ENCODE results near the gene AKT1.
A peak's percentile ranks its signal among the peaks of the same experiment; 100 is the strongest.

AKT1 gene

DNA sequence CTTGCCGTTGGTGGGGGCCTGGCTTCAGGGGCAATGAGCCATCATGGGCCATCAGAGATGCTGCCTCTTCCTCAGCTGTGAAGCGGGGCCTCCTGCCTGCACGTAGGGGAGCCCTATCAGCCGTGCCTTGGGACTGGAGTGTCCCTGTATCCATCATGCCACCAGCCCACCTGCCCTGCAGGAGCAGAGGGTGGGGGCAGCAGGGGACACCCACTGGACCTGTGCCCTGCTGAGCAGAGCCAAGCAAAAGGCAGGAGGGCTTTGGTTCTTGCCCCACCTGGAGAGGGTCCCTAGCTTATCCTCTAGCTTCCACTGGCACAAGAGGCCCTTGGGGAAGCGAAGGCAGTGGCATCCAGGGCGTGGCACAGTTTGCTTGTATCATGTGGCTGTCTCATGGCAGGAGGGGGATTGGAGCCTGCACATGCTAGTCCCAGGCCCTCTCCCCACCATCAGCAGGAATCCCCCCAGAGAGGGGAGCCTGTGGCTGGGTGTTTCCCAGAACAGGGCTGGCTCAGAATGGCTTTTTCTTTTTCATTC lies 61.4 kb downstream of the AKT1 start:
- Histone ChIP-seq H3K14ac (ENCODE audit: low read length) (peak overlapping the region; percentile 71), H3K23ac (ENCODE audit: low read depth, low read length, poor library complexity) (peak overlapping the region; percentile 85), H2BK120ac (ENCODE audit: low read depth, low read length) (peak overlapping the region; percentile 72), H2BK5ac (ENCODE audit: low read length) (peak overlapping the region; percentile 66), H3K9ac (ENCODE audit: low read depth, low read length, poor library complexity) (no peak overlapping the region), H4K8ac (ENCODE audit: low read depth, low read length) (no peak overlapping the region), H2BK15ac (ENCODE audit: low read length) (peak overlapping the region; percentile 38), H3K4me3 (ENCODE audit: low read length in 2 of 2) (no peak overlapping the region), H2AFZ (ENCODE audit: low read length) (no peak overlapping the region), H3K27me3 (ENCODE audit: control insufficient read depth in 3 of 3, insufficient read depth in 3 of 3, low read depth in 1 of 3, low read length in 3 of 3) (no peaks in the 10 kb centered on the region), H3K9me3 (replicated peaks in 1 of 2; ENCODE audit: control insufficient read depth in 2 of 2, insufficient read depth in 1 of 2, low read depth in 1 of 2, low read length in 2 of 2) (peaks cover 0 to 3% of the 10 kb centered on the region in 2 donors), H2BK12ac (ENCODE audit: low read length) (no peak overlapping the region), H3K27ac (replicated peaks; ENCODE audit: low read length) (no peak overlapping the region), H3K18ac (ENCODE audit: low read length) (peak overlapping the region; percentile 64), H3K4me1 (ENCODE audit: control insufficient read depth in 2 of 2, insufficient read depth in 1 of 2, low read depth in 1 of 2, low read length in 2 of 2) (peaks cover 9 to 12% of the 10 kb centered on the region in 2 donors), H4K91ac (ENCODE audit: low read depth, low read length, poor library complexity) (peak overlapping the region; percentile 72), H3K4me2 (ENCODE audit: insufficient read depth, low read length, poor library complexity, severe bottlenecking) (no peak overlapping the region), H3K79me1 (ENCODE audit: low read depth, low read length) (peaks cover 2% of the 10 kb centered on the region), H3K4ac (ENCODE audit: low read length) (peak overlapping the region; percentile 53), H3K36me3 (replicated peaks in 1 of 2; ENCODE audit: control insufficient read depth in 2 of 2, insufficient read depth in 2 of 2, low read length in 2 of 2) (no peaks in the 10 kb centered on the region), H2AK5ac (ENCODE audit: low read depth, low read length) (no peak overlapping the region)
- WGBS, 2 donors (ENCODE audit: extremely low coverage in 2 of 2, insufficient read length in 2 of 2, insufficient replicate concordance in 1 of 2), result no CpG with 5 or more reads among the region's 6 CpGs
- DNase-seq (ENCODE audit: low spot score), result no peak

- Histone ChIP-seq H4K91ac (ENCODE audit: low read depth, low read length, poor library complexity) (no peak overlapping the region), H2BK120ac (ENCODE audit: low read depth, low read length) (no peak overlapping the region), H3K4me1 (ENCODE audit: control insufficient read depth in 2 of 2, insufficient read depth in 1 of 2, low read depth in 1 of 2, low read length in 2 of 2) (peaks cover 9 to 12% of the 10 kb centered on the region in 2 donors), H3K79me1 (ENCODE audit: low read depth, low read length) (peaks cover 2% of the 10 kb centered on the region), H3K27ac (replicated peaks; ENCODE audit: low read length) (no peak overlapping the region), H2BK15ac (ENCODE audit: low read length) (no peak overlapping the region), H3K14ac (ENCODE audit: low read length) (peak overlapping the region; percentile 31), H3K9ac (ENCODE audit: low read depth, low read length, poor library complexity) (peak overlapping the region; percentile 78), H3K4me2 (ENCODE audit: insufficient read depth, low read length, poor library complexity, severe bottlenecking) (no peak overlapping the region), H3K4me3 (ENCODE audit: low read length in 2 of 2) (no peak overlapping the region), H2AFZ (ENCODE audit: low read length) (no peak overlapping the region), H3K18ac (ENCODE audit: low read length) (peak overlapping the region; percentile 48), H2AK5ac (ENCODE audit: low read depth, low read length) (peak overlapping the region; percentile 17), H2BK5ac (ENCODE audit: low read length) (peak overlapping the region; percentile 66), H4K8ac (ENCODE audit: low read depth, low read length) (no peak overlapping the region), H3K23ac (ENCODE audit: low read depth, low read length, poor library complexity) (peak overlapping the region; percentile 55), H3K27me3 (ENCODE audit: control insufficient read depth in 3 of 3, insufficient read depth in 3 of 3, low read depth in 1 of 3, low read length in 3 of 3) (no peaks in the 10 kb centered on the region), H2BK12ac (ENCODE audit: low read length) (peak overlapping the region; percentile 73), H3K4ac (ENCODE audit: low read length) (no peak overlapping the region), H3K36me3 (replicated peaks in 1 of 2; ENCODE audit: control insufficient read depth in 2 of 2, insufficient read depth in 2 of 2, low read length in 2 of 2) (no peaks in the 10 kb centered on the region), H3K9me3 (replicated peaks in 1 of 2; ENCODE audit: control insufficient read depth in 2 of 2, insufficient read depth in 1 of 2, low read depth in 1 of 2, low read length in 2 of 2) (peaks cover 0 to 3% of the 10 kb centered on the region in 2 donors)
- DNase-seq (ENCODE audit: low spot score), result no peak
- WGBS, 2 donors (ENCODE audit: extremely low coverage in 2 of 2, insufficient read length in 2 of 2, insufficient replicate concordance in 1 of 2), result no CpG with 5 or more reads among the region's 23 CpGs
These were observed 62.4 kb downstream of the AKT1 start for GRCh38 chr14:104732931-104733681.

DNA sequence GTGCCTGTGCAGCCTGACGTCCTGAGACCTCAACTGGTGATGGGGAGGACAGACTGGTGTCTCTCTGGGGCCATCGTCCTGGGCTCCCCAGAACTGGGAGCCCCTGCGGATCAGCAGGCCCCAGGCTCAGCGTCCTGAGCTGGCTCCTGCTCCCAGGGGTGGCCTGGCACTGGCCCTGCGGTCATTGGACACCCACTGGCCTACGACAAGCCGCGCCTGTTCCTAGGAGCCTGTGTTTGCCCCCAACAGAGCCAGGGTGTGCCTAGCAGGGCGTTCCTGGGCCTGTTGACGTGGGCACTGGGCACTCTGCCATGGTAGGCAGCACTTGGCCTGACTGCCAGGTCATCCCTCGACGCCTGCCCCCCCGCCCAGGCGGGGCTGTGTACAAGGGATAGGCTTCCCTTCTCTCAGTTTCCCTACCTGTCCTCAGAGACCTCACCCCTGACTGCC lies 63.2 kb downstream of the AKT1 start:
- no peak overlapping the region for H3K14ac ChIP-seq (ENCODE audit: low read length)

More for the DNA sequence above, 63.2 kb downstream of the AKT1 start:
- no peak overlapping the region for H2BK5ac ChIP-seq (ENCODE audit: low read length)
- H3K36me3 ChIP-seq (replicated peaks in 1 of 2; ENCODE audit: control insufficient read depth in 2 of 2, insufficient read depth in 2 of 2, low read length in 2 of 2), result no peaks in the 10 kb centered on the region
- peaks cover 2% of the 10 kb centered on the region for H3K79me1 ChIP-seq (ENCODE audit: low read depth, low read length)
- H2BK120ac ChIP-seq (ENCODE audit: low read depth, low read length), result no peak overlapping the region
- peak overlapping the region; percentile 72 for H3K18ac ChIP-seq (ENCODE audit: low read length)
- peak overlapping the region; percentile 38 for H4K91ac ChIP-seq (ENCODE audit: low read depth, low read length, poor library complexity)
- peak overlapping the region; percentile 66 for H2AK5ac ChIP-seq (ENCODE audit: low read depth, low read length)
- H3K4me2 ChIP-seq (ENCODE audit: insufficient read depth, low read length, poor library complexity, severe bottlenecking), result no peak overlapping the region
- peak overlapping the region; percentile 68 for H3K23ac ChIP-seq (ENCODE audit: low read depth, low read length, poor library complexity)
- H2AFZ ChIP-seq (ENCODE audit: low read length), result peak overlapping the region; percentile 56
- no peak overlapping the region for H3K9ac ChIP-seq (ENCODE audit: low read depth, low read length, poor library complexity)
- peak overlapping the region; percentile 81 for H2BK15ac ChIP-seq (ENCODE audit: low read length)
- H3K4ac ChIP-seq (ENCODE audit: low read length), result no peak overlapping the region
- no peaks in the 10 kb centered on the region for H3K27me3 ChIP-seq (ENCODE audit: control insufficient read depth in 3 of 3, insufficient read depth in 3 of 3, low read depth in 1 of 3, low read length in 3 of 3)
- WGBS, 2 donors (ENCODE audit: extremely low coverage in 2 of 2, insufficient read length in 2 of 2, insufficient replicate concordance in 1 of 2), result no CpG with 5 or more reads among the region's 14 CpGs
- peaks cover 9 to 12% of the 10 kb centered on the region in 2 donors for H3K4me1 ChIP-seq (ENCODE audit: control insufficient read depth in 2 of 2, insufficient read depth in 1 of 2, low read depth in 1 of 2, low read length in 2 of 2)
- H2BK12ac ChIP-seq (ENCODE audit: low read length), result no peak overlapping the region
- H4K8ac ChIP-seq (ENCODE audit: low read depth, low read length), result no peak overlapping the region
- peaks cover 0 to 3% of the 10 kb centered on the region in 2 donors for H3K9me3 ChIP-seq (replicated peaks in 1 of 2; ENCODE audit: control insufficient read depth in 2 of 2, insufficient read depth in 1 of 2, low read depth in 1 of 2, low read length in 2 of 2)
- no peak overlapping the region for H3K4me3 ChIP-seq (ENCODE audit: low read length in 2 of 2)
- DNase-seq (ENCODE audit: low spot score), result no peak
- no peak overlapping the region for H3K27ac ChIP-seq (replicated peaks; ENCODE audit: low read length)

Measured in neuronal stem cell (in vitro differentiated cells).